SK-N-SH treated with all-trans-retinoic acid at 6 μM for 48 hours (cell line): Measurements from ENCODE around the gene INSRR.

Source experiments
- ATAC-seq: fragments of 200-7000 bp; cut with Tn5 transposase; 3 replicates; pipeline ENCODE4 v1.9.1; 2020; ENCODE audit warnings: mild to moderate bottlenecking, moderate library complexity
- BACH2 ChIP-seq: fragments of 250-450 bp; sonication (Bioruptor Pico); IDR thresholded peaks from 2 replicates; pipeline ENCODE4 v1.9.0; 2021; ENCODE audit warnings: mild to moderate bottlenecking, borderline replicate concordance
- CREB5 ChIP-seq: fragments of 250-450 bp; sonication (Bioruptor Pico); IDR thresholded peaks from 2 replicates; pipeline ENCODE4 v1.5.1; 2020; ENCODE audit warnings: low read depth, mild to moderate bottlenecking, moderate library complexity
- CSDC2 ChIP-seq: fragments of 250-450 bp; sonication (Bioruptor Pico); IDR thresholded peaks from 2 replicates; pipeline ENCODE4 v1.5.0; 2020; ENCODE audit warnings: mild to moderate bottlenecking, moderate library complexity
- ESRRG ChIP-seq: fragments of 250-450 bp; sonication (Bioruptor Pico); IDR thresholded peaks from 2 replicates; pipeline ENCODE4 v1.6.1; 2021; ENCODE audit warnings: mild to moderate bottlenecking
- GLIS3 ChIP-seq: fragments of 250-450 bp; sonication (Bioruptor Pico); IDR thresholded peaks from 2 replicates; pipeline ENCODE4 v1.5.0; 2020; ENCODE audit warnings: mild to moderate bottlenecking, moderate library complexity
- ISL1 ChIP-seq: fragments of 250-450 bp; sonication (Bioruptor Pico); IDR thresholded peaks from 2 replicates; pipeline ENCODE4 v2.1.2; 2022; ENCODE audit warnings: mild to moderate bottlenecking, moderate library complexity
- OSR1 ChIP-seq: fragments of 250-450 bp; sonication (Bioruptor Pico); IDR thresholded peaks from 2 replicates; pipeline ENCODE4 v1.8.0; 2022; ENCODE audit warnings: moderate library complexity, mild to moderate bottlenecking, inconsistent platforms
- PATZ1 ChIP-seq: fragments of 250-450 bp; sonication (Bioruptor Pico); IDR thresholded peaks from 2 replicates; pipeline ENCODE4 v1.8.0; 2020; ENCODE audit warnings: mild to moderate bottlenecking, moderate library complexity, borderline replicate concordance
- POU6F1 ChIP-seq: fragments of 250-450 bp; sonication (Bioruptor Pico); IDR thresholded peaks from 2 replicates; pipeline ENCODE4 v1.8.0; 2021; ENCODE audit warnings: low read depth, mild to moderate bottlenecking, moderate library complexity, borderline replicate concordance
- PPARA ChIP-seq: fragments of 250-450 bp; sonication (Bioruptor Pico); IDR thresholded peaks from 2 replicates; pipeline ENCODE4 v1.5.0; 2020; ENCODE audit warnings: mild to moderate bottlenecking, borderline replicate concordance
- SNAI2 ChIP-seq: fragments of 250-450 bp; sonication (Bioruptor Pico); IDR thresholded peaks from 2 replicates; pipeline ENCODE4 v1.5.0; 2020; ENCODE audit warnings: mild to moderate bottlenecking, moderate library complexity
- TCF4 ChIP-seq: fragments of 250-450 bp; sonication (Bioruptor Pico); IDR thresholded peaks from 2 replicates; pipeline ENCODE4 v1.8.0; 2021; ENCODE audit warnings: mild to moderate bottlenecking, moderate library complexity, borderline replicate concordance
- TOX ChIP-seq: fragments of 250-450 bp; sonication (Bioruptor Pico); IDR thresholded peaks from 2 replicates; pipeline ENCODE4 v1.8.0; 2021; ENCODE audit warnings: mild to moderate bottlenecking, moderate library complexity, borderline replicate concordance
- TSHZ2 ChIP-seq: fragments of 250-450 bp; sonication (Bioruptor Pico); IDR thresholded peaks from 2 replicates; pipeline ENCODE4 v1.5.0; 2020; ENCODE audit warnings: mild to moderate bottlenecking, moderate library complexity
- ZC3H10 ChIP-seq: fragments of 250-450 bp; sonication (Bioruptor Pico); IDR thresholded peaks from 2 replicates; pipeline ENCODE4 v1.5.1; 2021; ENCODE audit warnings: mild to moderate bottlenecking, moderate library complexity
- ZFP3 ChIP-seq: fragments of 250-450 bp; sonication (Bioruptor Pico); IDR thresholded peaks from 2 replicates; pipeline ENCODE4 v1.5.0; 2020; ENCODE audit warnings: mild to moderate bottlenecking, moderate library complexity
- ZFP30 ChIP-seq: fragments of 450-650 bp; formaldehyde crosslinking; IDR thresholded peaks from 2 replicates; pipeline ENCODE4 v1.5.0; 2022; ENCODE audit warnings: mild to moderate bottlenecking, moderate library complexity
- ZNF565 ChIP-seq: fragments of 450-650 bp; formaldehyde crosslinking; conservative IDR thresholded peaks from 2 replicates; pipeline ENCODE4 v1.5.0; 2020; ENCODE audit warnings: low read depth, mild to moderate bottlenecking, moderate library complexity
- ZNF70 ChIP-seq: fragments of 450-650 bp; formaldehyde crosslinking; IDR thresholded peaks from 2 replicates; pipeline ENCODE4 v1.5.0; 2020; ENCODE audit warnings: mild to moderate bottlenecking, moderate library complexity
- ZNF8 ChIP-seq: fragments of 450-650 bp; formaldehyde crosslinking; IDR thresholded peaks from 2 replicates; pipeline ENCODE4 v1.5.0; 2020; ENCODE audit warnings: mild to moderate bottlenecking, moderate library complexity

Gene INSRR

GRCh38 chr1:156862997-156863599 is 4.2 kb upstream of the INSRR start:
- TF ChIP-seq ZNF70 (CRISPR knock-in tag) (no peak), ZNF565 (CRISPR knock-in tag) (no peak), TSHZ2 (CRISPR knock-in tag) (no peak), PPARA (CRISPR knock-in tag) (no peak), ZFP30 (CRISPR knock-in tag) (no peak)
- ATAC-seq = no peak

GRCh38 chr1:156862584-156862983 is 3.7 kb upstream of the INSRR start:
- ATAC-seq = no peak
- TF ChIP-seq ZC3H10 (CRISPR knock-in tag) = no peak
- TF ChIP-seq TCF4 (CRISPR knock-in tag) = no peak
- TF ChIP-seq PPARA (CRISPR knock-in tag) = no peak
- no peak for TF ChIP-seq ZNF8 (CRISPR knock-in tag)
- no peak for TF ChIP-seq CREB5 (CRISPR knock-in tag)
- TF ChIP-seq ISL1 = no peak
- no peak for TF ChIP-seq OSR1 (CRISPR knock-in tag)
- no peak for TF ChIP-seq GLIS3 (CRISPR knock-in tag)
- TF ChIP-seq POU6F1 (CRISPR knock-in tag) = no peak
- no peak for TF ChIP-seq ESRRG (CRISPR knock-in tag)
- no peak for TF ChIP-seq ZFP3
- TF ChIP-seq CSDC2 = no peak
- TF ChIP-seq, all 23 proteins: peak for 0

- ATAC-seq = peak; percentile 63
- TF ChIP-seq TOX (CRISPR knock-in tag) = no peak
- TF ChIP-seq TCF4 (CRISPR knock-in tag) = no peak
- no peak for TF ChIP-seq ZNF565 (CRISPR knock-in tag)
- no peak for TF ChIP-seq CREB5 (CRISPR knock-in tag)
- TF ChIP-seq SNAI2 (CRISPR knock-in tag) = no peak
- TF ChIP-seq POU6F1 (CRISPR knock-in tag) = no peak
- TF ChIP-seq TSHZ2 (CRISPR knock-in tag) = no peak
- no peak for TF ChIP-seq ZNF70 (CRISPR knock-in tag)
- no peak for TF ChIP-seq ZC3H10 (CRISPR knock-in tag)
- no peak for TF ChIP-seq PPARA (CRISPR knock-in tag)
- TF ChIP-seq PATZ1 = no peak
- TF ChIP-seq BACH2 (CRISPR knock-in tag) = no peak
- TF ChIP-seq ZFP3 = no peak
- TF ChIP-seq ZNF8 (CRISPR knock-in tag) = no peak
- TF ChIP-seq OSR1 (CRISPR knock-in tag) = no peak
Observed at GRCh38 chr1:156860628-156861423, 1.9 kb upstream of the INSRR start, which contains the start of gene NTRK1. Gene NTRK1, plus strand, starts transcription at chr1:156860865. Its CDS starts 70 bp downstream, at chr1:156860935.
